ENCODE data around the gene ZRANB1. TPM values are rescaled to one million over a fixed set of nuclear protein-coding genes. Genes with fewer than 3 reads are reported as not detected.

Gene ZRANB1
- polyA plus RNA-seq, 4 donors = 27.2 to 31.4 (median 30.1) TPM

DNA sequence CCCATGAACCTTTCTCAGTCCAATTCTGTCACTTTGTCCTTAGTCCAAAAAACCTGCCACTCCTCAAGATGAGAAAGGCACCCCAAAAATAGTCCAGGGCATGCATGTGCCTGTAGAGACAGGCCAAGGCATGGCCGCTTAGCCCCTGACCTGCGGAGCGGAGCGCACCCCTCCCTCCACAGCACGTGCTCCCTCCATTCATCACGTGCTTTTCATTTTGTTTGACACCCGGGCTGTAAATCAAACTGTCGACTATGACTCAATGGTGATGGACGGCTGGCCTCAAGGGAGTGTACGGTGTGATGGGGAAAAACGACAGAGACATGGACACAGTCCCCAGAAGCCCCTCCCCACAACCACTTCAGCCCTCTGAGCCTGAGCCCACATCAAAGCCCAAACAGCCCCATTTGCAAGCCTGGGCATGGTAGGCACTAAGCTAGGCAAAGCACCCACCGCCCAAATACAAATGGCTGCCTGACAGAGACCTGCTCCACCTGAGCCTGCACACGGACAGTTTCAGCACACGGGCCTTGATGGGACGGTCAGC is 90.6 kb downstream of the ZRANB1 start:
- no peak for DNase-seq (ENCODE audit: low read depth in 4 of 4, low spot score in 3 of 4)

DNA sequence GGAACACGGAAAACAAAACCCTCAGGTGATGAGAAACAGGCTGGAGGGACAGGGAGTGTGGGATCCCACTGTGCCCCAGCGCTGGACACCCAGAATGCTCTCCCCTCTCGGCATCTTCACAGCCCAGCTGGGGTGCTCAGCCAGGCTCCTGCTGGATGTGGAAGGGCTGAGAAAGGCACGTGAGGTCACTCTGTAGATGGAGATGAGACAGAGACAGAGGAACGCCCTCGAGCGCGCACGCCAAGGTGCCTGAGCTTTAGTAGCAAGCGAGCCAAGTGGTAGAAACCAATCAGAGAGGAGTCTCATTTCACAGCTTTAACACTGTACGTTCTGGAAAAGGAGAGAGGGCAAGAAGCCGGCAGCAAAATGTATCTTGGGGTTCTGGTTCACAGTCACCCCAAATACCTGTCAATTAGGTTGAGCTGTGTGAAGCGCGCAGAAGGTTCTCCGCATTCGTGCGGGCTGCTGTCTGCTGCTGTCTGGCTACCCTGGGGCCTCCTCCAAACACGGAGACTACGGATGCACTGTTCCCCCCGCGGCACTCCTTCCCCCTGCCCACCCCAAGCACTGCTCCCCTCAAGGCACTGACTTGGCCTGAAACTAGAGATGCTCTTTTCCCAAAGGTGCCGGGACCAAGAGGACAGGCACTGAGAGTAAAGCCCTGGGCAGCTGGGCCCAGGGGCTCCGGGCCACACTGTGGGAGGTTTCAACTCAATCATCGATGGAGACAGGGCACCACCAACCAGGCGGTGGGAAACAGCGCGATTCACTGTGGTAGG is 91.4 kb downstream of the ZRANB1 start:
- no peak for DNase-seq (ENCODE audit: low read depth in 4 of 4, low spot score in 3 of 4)

- no peak for DNase-seq (ENCODE audit: low read depth in 4 of 4, low spot score in 3 of 4)
Measured at GRCh38 chr10:125034675-125035074, 92.8 kb downstream of the ZRANB1 start.

GRCh38 chr10:125035136-125035535 is 93.2 kb downstream of the ZRANB1 start:
- no peak for DNase-seq (ENCODE audit: low read depth in 4 of 4, low spot score in 3 of 4)

- no peak for DNase-seq (ENCODE audit: low read depth in 4 of 4, low spot score in 3 of 4)
Measured at GRCh38 chr10:125035588-125036295, 93.8 kb downstream of the ZRANB1 start.

DNA sequence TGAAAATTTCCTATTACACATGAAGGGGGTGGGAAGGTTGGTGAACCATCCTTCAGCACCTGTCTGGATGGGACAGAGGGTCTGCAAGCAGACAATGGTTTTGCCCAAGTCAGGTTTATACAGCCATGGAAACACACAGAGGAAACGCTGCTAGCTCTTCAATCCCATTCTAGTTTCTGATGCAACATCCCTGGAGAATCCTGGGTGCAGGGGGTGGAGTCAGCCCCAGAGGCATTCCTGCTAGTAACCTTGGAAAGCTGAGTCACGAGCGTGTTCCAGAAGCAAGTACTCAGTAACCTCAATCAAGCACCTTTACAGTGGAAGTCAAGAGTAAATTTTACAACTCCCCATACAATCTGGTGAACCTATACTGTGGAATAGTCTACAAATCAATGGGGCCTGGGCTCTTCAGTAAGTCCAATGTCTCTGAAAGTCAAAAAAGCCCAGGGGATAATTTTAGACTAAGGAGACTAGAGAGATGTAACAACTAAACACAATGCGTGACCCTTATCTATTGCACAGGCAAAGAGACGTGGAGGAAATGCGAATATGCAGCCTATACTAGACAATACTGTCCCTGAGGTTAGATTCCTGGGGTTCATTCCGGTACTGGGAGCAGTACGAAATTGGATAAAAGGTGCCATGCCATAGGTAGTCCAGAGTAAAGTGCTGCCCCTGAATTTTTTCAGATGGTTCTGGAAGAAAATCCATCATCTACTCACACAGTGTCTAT is 95.4 kb downstream of the ZRANB1 start:
- no peak for DNase-seq (ENCODE audit: low read depth in 4 of 4, low spot score in 3 of 4)

Other genes with a start within 250 kb of the ZRANB1 start
- gene FAM53B, start 197.7 kb upstream of the ZRANB1 start, polyA plus RNA-seq (ENCODE audit: insufficient read length in 4 of 4) = 10 to 100 TPM; 22.3 to 37.4 (median 25.1) TPM
- 10 to 100 TPM; 36.4 to 41.5 (median 38.2) TPM for gene EEF1AKMT2, start 150.2 kb upstream of the ZRANB1 start, polyA plus RNA-seq (ENCODE audit: insufficient read length in 4 of 4)
- gene ABRAXAS2, start 140.3 kb upstream of the ZRANB1 start, polyA plus RNA-seq (ENCODE audit: insufficient read length in 4 of 4) = 10 to 100 TPM; 22.1 to 28.3 (median 25.0) TPM
- 10 to 100 TPM; 44.4 to 90.5 (median 87.6) TPM for gene CTBP2, start 218.4 kb downstream of the ZRANB1 start, polyA plus RNA-seq (ENCODE audit: insufficient read length in 4 of 4)